Nephron progenitor cell (in vitro differentiated cells): ENCODE data around the gene ERO1B.
A peak's percentile ranks its signal among the peaks of the same experiment; 100 is the strongest.

Source experiments
- DNase-seq: peaks from one replicate; pipeline ENCODE4 v3.0.0; 2021
- H3K27ac Mint-ChIP-seq: 2 replicates; pipeline ENCODE4 v1.8.0; 2021; ENCODE audit warnings: mild to moderate bottlenecking, moderate library complexity, mixed read lengths
- H3K27me3 Mint-ChIP-seq: 2 replicates; pipeline ENCODE4 v1.8.0; 2021; ENCODE audit warnings: mild to moderate bottlenecking, low read depth, mixed read lengths; ENCODE audit not compliant: poor library complexity
- H3K36me3 Mint-ChIP-seq: 2 replicates; pipeline ENCODE4 v1.8.0; 2021; ENCODE audit warnings: low read depth, mixed read lengths
- H3K4me1 Mint-ChIP-seq: 2 replicates; pipeline ENCODE4 v1.8.0; 2021; ENCODE audit warnings: mixed read lengths
- H3K4me3 Mint-ChIP-seq: 2 replicates; pipeline ENCODE4 v1.8.0; 2021; ENCODE audit warnings: mild to moderate bottlenecking, moderate library complexity, mixed read lengths
- H3K9me3 Mint-ChIP-seq: 2 replicates; pipeline ENCODE4 v1.8.0; 2021; ENCODE audit warnings: mild to moderate bottlenecking, moderate library complexity, mixed read lengths
- CTCF ChIP-seq: fragments of 200-600 bp; sonication (generic); IDR thresholded peaks from 2 replicates; pipeline ENCODE4 v1.5.0; 2021; ENCODE audit warnings: antibody characterized with exemption

The ERO1B gene

GRCh38 chr1:236289492-236290131, 7.9 kb upstream of the ERO1B start:
- TF ChIP-seq CTCF: no peak

GRCh38 chr1:236288620-236288976, 6.8 kb upstream of the ERO1B start:
- Mint-ChIP-seq H3K27ac (peak overlapping the region; percentile 49), H3K4me1 (peaks cover 37% of the 10 kb centered on the region), H3K4me3 (no peak overlapping the region), H3K27me3 (peaks cover 46% of the 10 kb centered on the region), H3K36me3 (no peaks in the 10 kb centered on the region), H3K9me3 (no peaks in the 10 kb centered on the region)
- TF ChIP-seq CTCF: no peak
- no peak for DNase-seq

More at GRCh38 chr1:236289492-236290131, 7.9 kb upstream of the ERO1B start:
- H3K4me1 Mint-ChIP-seq: peaks cover 27% of the 10 kb centered on the region
- H3K9me3 Mint-ChIP-seq: no peaks in the 10 kb centered on the region
- no peaks in the 10 kb centered on the region for H3K36me3 Mint-ChIP-seq
- no peak overlapping the region for H3K4me3 Mint-ChIP-seq
- H3K27me3 Mint-ChIP-seq: peaks cover 36% of the 10 kb centered on the region
- no peak for DNase-seq
- no peak overlapping the region for H3K27ac Mint-ChIP-seq

- H3K9me3 Mint-ChIP-seq: peaks cover 3% of the 10 kb centered on the region
- H3K27me3 Mint-ChIP-seq: peaks cover 53% of the 10 kb centered on the region
- peaks cover 41% of the 10 kb centered on the region for H3K4me1 Mint-ChIP-seq
- peak overlapping the region; percentile 42 for H3K27ac Mint-ChIP-seq
- TF ChIP-seq CTCF: no peak
- H3K4me3 Mint-ChIP-seq: no peak overlapping the region
- DNase-seq: peak; percentile 59
- no peaks in the 10 kb centered on the region for H3K36me3 Mint-ChIP-seq
These were observed 6.2 kb upstream of the ERO1B start for GRCh38 chr1:236287757-236288619.

GRCh38 chr1:236287356-236287755, 5.6 kb upstream of the ERO1B start:
- Mint-ChIP-seq H3K4me1 (peaks cover 44% of the 10 kb centered on the region), H3K36me3 (no peaks in the 10 kb centered on the region), H3K27ac (peak overlapping the region; percentile 42), H3K9me3 (peaks cover 6% of the 10 kb centered on the region), H3K27me3 (peaks cover 59% of the 10 kb centered on the region), H3K4me3 (no peak overlapping the region)
- no peak for DNase-seq
- no peak for TF ChIP-seq CTCF

GRCh38 chr1:236284291-236284721, 2.5 kb upstream of the ERO1B start:
- Mint-ChIP-seq H3K36me3 (no peaks in the 10 kb centered on the region), H3K27me3 (peaks cover 78% of the 10 kb centered on the region), H3K27ac (no peak overlapping the region), H3K9me3 (peaks cover 6% of the 10 kb centered on the region), H3K4me1 (peaks cover 51% of the 10 kb centered on the region), H3K4me3 (no peak overlapping the region)
- no peak for TF ChIP-seq CTCF
- no peak for DNase-seq
